HEK293 (cell line): ENCODE results near the gene AHCY.
"Not testable (repeated sequence)": the region's sequence is repeated elsewhere in the genome, so short reads cannot be mapped to it uniquely, and the experiment has no call there.

Experiments
- CTCF ChIA-PET: fragments of 350-600 bp; formaldehyde crosslinking; extraction: SDS; loops from one replicate; lab custom pipeline; 2021; ENCODE audit warnings: antibody characterized with exemption; lab: Yijun Ruan, JAX
- POLR2A ChIA-PET: fragments of 300-600 bp; formaldehyde crosslinking; extraction: SDS; loops from one replicate; lab custom pipeline; 2020; ENCODE audit warnings: antibody characterized with exemption, inconsistent platforms; lab: Yijun Ruan, JAX
- H3K27ac ChIP-seq: fragments of 200-500 bp; sonication (Bioruptor generic); 2 replicates; pipeline ENCODE4 v1.5.1; 2014; ENCODE audit warnings: low read depth, low read length, control low read depth, inconsistent platforms; ENCODE audit errors: extremely low read depth
- H3K36me3 ChIP-seq, 2 experiments: fragments of 200-500 bp in 1 of 2; sonication (Bioruptor generic) in 1 of 2; 1 replicate in 1 of 2; 2 replicates in 1 of 2; pipeline ENCODE4 v1.5.1; 2014 to 2017; ENCODE audit warnings: inconsistent platforms in 2 of 2, low read length in 2 of 2; ENCODE audit not compliant: control insufficient read depth in 2 of 2, insufficient read depth in 1 of 2
- H3K4me1 ChIP-seq: fragments of 200-500 bp; sonication (Bioruptor generic); 2 replicates; pipeline ENCODE4 v1.5.1; 2014; ENCODE audit warnings: mild to moderate bottlenecking, low read length, inconsistent platforms; ENCODE audit not compliant: control insufficient read depth, insufficient read depth
- H3K4me3 ChIP-seq: 2 replicates; pipeline ENCODE4 v1.5.1; 2011; ENCODE audit warnings: low read depth, mild to moderate bottlenecking, control low read depth, low read length, moderate library complexity
- H3K9me3 ChIP-seq: fragments of 200-500 bp; sonication (Bioruptor generic); 2 replicates; pipeline ENCODE4 v1.5.1; 2014; ENCODE audit warnings: low read depth, low read length, inconsistent platforms; ENCODE audit not compliant: control insufficient read depth, insufficient read depth
- GLIS2 ChIP-seq: fragments of 450-650 bp; formaldehyde crosslinking; IDR thresholded peaks from 2 replicates; pipeline ENCODE4 v1.5.1; 2016; ENCODE audit warnings: missing biosample characterization, missing genetic modification characterization
- KLF7 ChIP-seq: fragments of 450-650 bp; formaldehyde crosslinking; IDR thresholded peaks from 2 replicates; pipeline ENCODE4 v1.5.1; 2016; ENCODE audit warnings: missing biosample characterization, missing genetic modification characterization, borderline replicate concordance
- MYNN ChIP-seq: fragments of 450-650 bp; formaldehyde crosslinking; IDR thresholded peaks from 2 replicates; pipeline ENCODE4 v1.5.1; 2016; ENCODE audit warnings: missing biosample characterization, missing genetic modification characterization, borderline replicate concordance
- RBAK ChIP-seq: fragments of 450-650 bp; formaldehyde crosslinking; IDR thresholded peaks from 2 replicates; pipeline ENCODE4 v1.5.1; 2016; ENCODE audit warnings: missing biosample characterization, missing genetic modification characterization
- SCRT2 ChIP-seq: fragments of 450-650 bp; formaldehyde crosslinking; IDR thresholded peaks from 2 replicates; pipeline ENCODE4 v1.5.1; 2016; ENCODE audit warnings: missing biosample characterization, missing genetic modification characterization
- ZNF132 ChIP-seq: fragments of 450-650 bp; formaldehyde crosslinking; IDR thresholded peaks from 2 replicates; pipeline ENCODE4 v1.5.1; 2017; ENCODE audit warnings: missing biosample characterization, missing genetic modification characterization, borderline replicate concordance
- ZNF146 ChIP-seq: fragments of 450-650 bp; formaldehyde crosslinking; IDR thresholded peaks from 2 replicates; pipeline ENCODE4 v1.5.1; 2016; ENCODE audit warnings: missing biosample characterization, missing genetic modification characterization
- ZNF155 ChIP-seq: fragments of 450-650 bp; formaldehyde crosslinking; IDR thresholded peaks from 2 replicates; pipeline ENCODE4 v1.5.1; 2016; ENCODE audit warnings: missing biosample characterization, missing genetic modification characterization
- ZNF174 ChIP-seq: fragments of 450-650 bp; formaldehyde crosslinking; IDR thresholded peaks from 2 replicates; pipeline ENCODE4 v1.5.0; 2017; ENCODE audit warnings: missing biosample characterization, mild to moderate bottlenecking, missing genetic modification characterization
- ZNF221 ChIP-seq: fragments of 450-650 bp; formaldehyde crosslinking; IDR thresholded peaks from 2 replicates; pipeline ENCODE4 v1.5.1; 2017; ENCODE audit warnings: missing biosample characterization, missing genetic modification characterization, borderline replicate concordance
- ZNF521 ChIP-seq: fragments of 450-650 bp; formaldehyde crosslinking; IDR thresholded peaks from 2 replicates; pipeline ENCODE4 v1.5.1; 2017; ENCODE audit warnings: missing biosample characterization, mild to moderate bottlenecking, missing genetic modification characterization
- ZNF596 ChIP-seq: fragments of 450-650 bp; IDR thresholded peaks from 2 replicates; pipeline ENCODE4 v1.5.0; 2018; ENCODE audit warnings: missing biosample characterization, mild to moderate bottlenecking, missing genetic modification characterization, moderate library complexity
- ZNF600 ChIP-seq: fragments of 450-650 bp; formaldehyde crosslinking; IDR thresholded peaks from 2 replicates; pipeline ENCODE4 v1.5.1; 2016; ENCODE audit warnings: missing biosample characterization, missing genetic modification characterization
- ZNF610 ChIP-seq: fragments of 450-650 bp; formaldehyde crosslinking; IDR thresholded peaks from 2 replicates; pipeline ENCODE4 v1.5.1; 2016; ENCODE audit warnings: missing biosample characterization, missing genetic modification characterization, borderline replicate concordance
- ZNF670 ChIP-seq: fragments of 450-650 bp; formaldehyde crosslinking; IDR thresholded peaks from 2 replicates; pipeline ENCODE4 v1.5.1; 2016; ENCODE audit warnings: missing biosample characterization, missing genetic modification characterization, low read depth
- ZNF677 ChIP-seq: fragments of 450-650 bp; IDR thresholded peaks from 2 replicates; pipeline ENCODE4 v1.5.0; 2018; ENCODE audit warnings: missing biosample characterization, mild to moderate bottlenecking, missing genetic modification characterization, moderate library complexity
- ZNF785 ChIP-seq: fragments of 450-650 bp; formaldehyde crosslinking; IDR thresholded peaks from 2 replicates; pipeline ENCODE4 v1.5.1; 2016; ENCODE audit warnings: missing biosample characterization, missing genetic modification characterization
- ZSCAN23 ChIP-seq: fragments of 450-650 bp; formaldehyde crosslinking; IDR thresholded peaks from 2 replicates; pipeline ENCODE4 v1.5.1; 2016; ENCODE audit warnings: missing biosample characterization, missing genetic modification characterization
- TF ChIP-seq, protein P1 (sequence below): fragments of 450-650 bp; formaldehyde crosslinking; IDR thresholded peaks from 2 replicates; pipeline ENCODE4 v1.5.1; 2016; ENCODE audit warnings: missing biosample characterization, missing genetic modification characterization
- TF ChIP-seq, protein P2 (sequence below): fragments of 450-650 bp; formaldehyde crosslinking; IDR thresholded peaks from 2 replicates; pipeline ENCODE4 v1.5.1; 2016; ENCODE audit warnings: missing biosample characterization, missing genetic modification characterization

Gene AHCY

DNA sequence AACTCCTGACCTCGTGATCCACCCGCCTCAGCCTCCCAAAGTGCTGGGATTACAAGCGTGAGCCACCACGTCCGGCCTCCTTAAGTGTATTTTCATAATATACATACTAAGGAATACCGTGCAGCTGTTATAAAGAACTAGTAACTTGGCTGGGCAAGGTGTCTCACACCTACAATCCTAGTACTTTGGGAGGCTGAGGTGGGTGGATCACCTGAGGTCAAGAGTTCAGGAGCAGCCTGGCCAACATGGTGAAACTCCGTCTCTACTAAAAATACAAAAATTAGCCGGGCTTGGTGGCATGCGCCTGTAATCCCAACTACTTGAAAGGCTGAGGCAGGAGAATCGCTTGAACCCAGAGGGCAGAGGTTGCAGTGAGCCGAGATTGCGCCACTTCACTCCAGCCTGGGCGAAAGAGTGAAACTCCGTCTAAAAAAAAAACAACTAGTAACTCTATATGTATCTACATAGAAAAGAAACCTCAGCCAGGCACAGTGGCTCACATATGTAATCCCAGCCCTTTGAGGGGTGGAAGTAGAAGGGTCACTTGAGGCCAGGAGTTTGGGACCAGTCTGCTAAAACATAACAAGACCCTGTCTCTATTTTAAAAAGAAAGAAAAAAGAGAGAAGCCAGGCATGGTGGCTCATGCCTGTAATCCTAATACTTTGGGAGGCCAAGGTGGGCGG is 27.8 kb upstream of the AHCY start:
- CTCF ChIA-PET, H3K27ac ChIP-seq, POLR2A ChIA-PET, H3K9me3 ChIP-seq, H3K4me3 ChIP-seq, H3K36me3 ChIP-seq, H3K4me1 ChIP-seq: not testable (repeated sequence)

DNA sequence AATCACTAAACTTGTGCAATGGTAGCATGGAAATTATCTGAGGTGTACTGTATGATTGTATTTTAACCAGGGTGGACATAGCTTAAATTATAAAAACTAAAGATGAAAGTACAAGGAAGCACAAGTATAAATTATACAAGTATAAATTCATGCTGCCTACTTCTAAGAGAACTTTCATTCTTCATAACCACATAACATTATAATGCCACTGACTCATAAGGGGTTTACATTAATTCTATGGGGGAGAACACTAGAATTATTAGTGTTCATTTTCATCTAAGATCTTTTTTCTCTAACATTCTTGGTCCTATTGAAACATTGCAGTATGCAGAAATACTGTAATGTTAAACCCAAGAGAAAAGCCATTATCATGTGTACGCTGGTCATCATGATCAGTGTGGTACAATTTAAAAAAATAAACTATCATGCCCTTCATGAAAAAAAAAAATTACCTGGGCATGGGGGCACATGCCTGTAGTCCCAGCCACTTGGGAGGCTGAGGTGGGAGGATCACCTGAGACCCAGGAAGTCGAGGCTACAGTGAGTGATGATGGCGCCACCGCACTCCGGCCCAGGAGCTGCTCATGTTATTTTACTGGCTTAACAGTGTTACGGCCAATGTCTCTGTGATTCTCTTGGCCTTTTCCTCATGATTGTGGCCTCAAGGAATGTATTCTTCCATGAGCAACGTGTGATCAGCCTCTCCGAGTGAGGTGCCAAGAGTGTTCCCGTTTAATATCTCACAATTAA is 25.9 kb upstream of the AHCY start:
- ChIA-PET POLR2A (no interaction called here), CTCF (interaction anchor here (2.8 kb wide), 1 partner anchor 16 kb away, joined by 11 read pairs; no protein-coding TSS in a partner anchor)
- H3K4me3 ChIP-seq: no peak overlapping the region
- no peak for TF ChIP-seq RBAK (tag by site-specific recombination)
- 0 out of 2 replicates have a peak, but pooled peaks have one; percentile 12 for TF ChIP-seq ZNF600
- no peaks in the 10 kb centered on the region for H3K9me3 ChIP-seq
- no peaks in the 10 kb centered on the region for H3K36me3 ChIP-seq
- H3K4me1 ChIP-seq: no peaks in the 10 kb centered on the region
- H3K27ac ChIP-seq: no peak overlapping the region

DNA sequence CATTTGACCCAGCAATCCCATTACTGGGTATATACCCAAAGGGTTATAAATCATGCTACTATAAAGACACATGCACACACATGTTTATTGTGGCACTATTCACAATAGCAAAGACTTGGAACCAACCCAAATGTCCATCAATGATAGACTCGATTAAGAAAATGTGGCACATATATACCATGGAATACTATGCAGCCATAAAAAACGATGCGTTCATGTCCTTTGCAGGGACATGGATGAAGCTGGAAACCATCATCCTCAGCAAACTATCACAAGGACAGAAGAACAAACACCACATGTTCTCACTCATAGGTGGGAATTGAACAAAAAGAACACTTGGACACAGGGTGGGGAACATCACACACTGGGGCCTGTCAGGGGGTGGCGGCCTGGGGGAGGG is 25.1 kb upstream of the AHCY start:
- peak; percentile 84 for TF ChIP-seq ZNF146 (tag by site-specific recombination)
- H3K4me1 ChIP-seq, H3K36me3 ChIP-seq, H3K27ac ChIP-seq, H3K9me3 ChIP-seq, H3K4me3 ChIP-seq, POLR2A ChIA-PET: not testable (repeated sequence)
- CTCF ChIA-PET: interaction anchor here (0.6 to 2.8 kb wide), 2 partner anchors 15 to 40 kb away, joined by 3 to 11 read pairs; no protein-coding TSS in a partner anchor

DNA sequence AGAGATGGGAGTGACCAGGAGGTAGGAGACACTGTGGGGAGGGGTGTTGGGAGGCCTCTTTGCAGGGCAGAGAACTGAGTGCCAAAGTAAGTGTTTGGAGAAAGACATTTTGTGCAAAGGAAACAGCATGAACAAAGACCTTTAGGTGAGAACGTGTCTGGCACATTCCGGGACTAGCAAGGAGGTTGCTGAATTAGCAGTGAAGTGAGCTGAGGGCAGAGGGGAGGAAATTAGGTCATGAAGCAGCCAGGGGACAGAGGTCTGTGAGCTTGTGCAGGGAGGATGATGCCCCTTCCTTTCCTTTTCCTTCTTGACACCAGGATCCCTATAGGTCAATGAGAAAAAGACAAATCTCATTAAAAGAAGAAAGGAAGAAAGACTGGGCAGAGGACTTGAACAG is 21.4 kb upstream of the AHCY start:
- no peaks in the 10 kb centered on the region for H3K9me3 ChIP-seq
- H3K4me1 ChIP-seq: no peaks in the 10 kb centered on the region
- H3K36me3 ChIP-seq: no peaks in the 10 kb centered on the region
- TF ChIP-seq ZNF521 (tag by site-specific recombination): no peak
- no peak for TF ChIP-seq KLF7 (tag by site-specific recombination)
- TF ChIP-seq, protein P1, sequence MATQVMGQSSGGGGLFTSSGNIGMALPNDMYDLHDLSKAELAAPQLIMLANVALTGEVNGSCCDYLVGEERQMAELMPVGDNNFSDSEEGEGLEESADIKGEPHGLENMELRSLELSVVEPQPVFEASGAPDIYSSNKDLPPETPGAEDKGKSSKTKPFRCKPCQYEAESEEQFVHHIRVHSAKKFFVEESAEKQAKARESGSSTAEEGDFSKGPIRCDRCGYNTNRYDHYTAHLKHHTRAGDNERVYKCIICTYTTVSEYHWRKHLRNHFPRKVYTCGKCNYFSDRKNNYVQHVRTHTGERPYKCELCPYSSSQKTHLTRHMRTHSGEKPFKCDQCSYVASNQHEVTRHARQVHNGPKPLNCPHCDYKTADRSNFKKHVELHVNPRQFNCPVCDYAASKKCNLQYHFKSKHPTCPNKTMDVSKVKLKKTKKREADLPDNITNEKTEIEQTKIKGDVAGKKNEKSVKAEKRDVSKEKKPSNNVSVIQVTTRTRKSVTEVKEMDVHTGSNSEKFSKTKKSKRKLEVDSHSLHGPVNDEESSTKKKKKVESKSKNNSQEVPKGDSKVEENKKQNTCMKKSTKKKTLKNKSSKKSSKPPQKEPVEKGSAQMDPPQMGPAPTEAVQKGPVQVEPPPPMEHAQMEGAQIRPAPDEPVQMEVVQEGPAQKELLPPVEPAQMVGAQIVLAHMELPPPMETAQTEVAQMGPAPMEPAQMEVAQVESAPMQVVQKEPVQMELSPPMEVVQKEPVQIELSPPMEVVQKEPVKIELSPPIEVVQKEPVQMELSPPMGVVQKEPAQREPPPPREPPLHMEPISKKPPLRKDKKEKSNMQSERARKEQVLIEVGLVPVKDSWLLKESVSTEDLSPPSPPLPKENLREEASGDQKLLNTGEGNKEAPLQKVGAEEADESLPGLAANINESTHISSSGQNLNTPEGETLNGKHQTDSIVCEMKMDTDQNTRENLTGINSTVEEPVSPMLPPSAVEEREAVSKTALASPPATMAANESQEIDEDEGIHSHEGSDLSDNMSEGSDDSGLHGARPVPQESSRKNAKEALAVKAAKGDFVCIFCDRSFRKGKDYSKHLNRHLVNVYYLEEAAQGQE (tag by site-specific recombination): no peak
- TF ChIP-seq ZNF174 (tag by site-specific recombination): no peak
- no peak for TF ChIP-seq ZNF221 (tag by site-specific recombination)
- TF ChIP-seq, protein P2, sequence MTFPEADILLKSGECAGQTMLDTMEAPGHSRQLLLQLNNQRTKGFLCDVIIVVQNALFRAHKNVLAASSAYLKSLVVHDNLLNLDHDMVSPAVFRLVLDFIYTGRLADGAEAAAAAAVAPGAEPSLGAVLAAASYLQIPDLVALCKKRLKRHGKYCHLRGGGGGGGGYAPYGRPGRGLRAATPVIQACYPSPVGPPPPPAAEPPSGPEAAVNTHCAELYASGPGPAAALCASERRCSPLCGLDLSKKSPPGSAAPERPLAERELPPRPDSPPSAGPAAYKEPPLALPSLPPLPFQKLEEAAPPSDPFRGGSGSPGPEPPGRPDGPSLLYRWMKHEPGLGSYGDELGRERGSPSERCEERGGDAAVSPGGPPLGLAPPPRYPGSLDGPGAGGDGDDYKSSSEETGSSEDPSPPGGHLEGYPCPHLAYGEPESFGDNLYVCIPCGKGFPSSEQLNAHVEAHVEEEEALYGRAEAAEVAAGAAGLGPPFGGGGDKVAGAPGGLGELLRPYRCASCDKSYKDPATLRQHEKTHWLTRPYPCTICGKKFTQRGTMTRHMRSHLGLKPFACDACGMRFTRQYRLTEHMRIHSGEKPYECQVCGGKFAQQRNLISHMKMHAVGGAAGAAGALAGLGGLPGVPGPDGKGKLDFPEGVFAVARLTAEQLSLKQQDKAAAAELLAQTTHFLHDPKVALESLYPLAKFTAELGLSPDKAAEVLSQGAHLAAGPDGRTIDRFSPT (tag by site-specific recombination): no peak
- no peak for TF ChIP-seq ZNF677 (tag by site-specific recombination)
- TF ChIP-seq ZNF785 (tag by site-specific recombination): no peak
- TF ChIP-seq MYNN (tag by site-specific recombination): no peak
- no peak for TF ChIP-seq ZNF610 (tag by site-specific recombination)
- TF ChIP-seq ZSCAN23 (tag by site-specific recombination): no peak
- TF ChIP-seq ZNF596 (tag by site-specific recombination): no peak
- TF ChIP-seq ZNF132 (tag by site-specific recombination): no peak
- TF ChIP-seq SCRT2: no peak
- no peak for TF ChIP-seq GLIS2
- TF ChIP-seq ZNF155: no peak
- no peak for TF ChIP-seq ZNF670 (tag by site-specific recombination)
- TF ChIP-seq, all 188 proteins: peak for 0
- H3K4me3 ChIP-seq: no peak overlapping the region
- ChIA-PET POLR2A (interaction anchor here (0.6 kb wide), 1 partner anchor 38 kb away, joined by 4 read pairs; no protein-coding TSS in a partner anchor), CTCF (interaction anchor here (1.0 kb wide), 1 partner anchor 12 kb away, joined by 4 read pairs; no protein-coding TSS in a partner anchor)
- no peak overlapping the region for H3K27ac ChIP-seq
